GM12892 (cell line): Measurements from ENCODE around the gene CCNDBP1.

Experiments
- POLR2A ChIP-seq: IDR thresholded peaks from 2 replicates; pipeline ENCODE4 v1.6.1; 2011; ENCODE audit warnings: low read depth, low read length, control low read depth
- POLR2AphosphoS5 ChIP-seq: IDR thresholded peaks from 2 replicates; pipeline ENCODE4 v1.6.1; 2011; ENCODE audit warnings: low read depth, low read length, control low read depth
- TAF1 ChIP-seq: IDR thresholded peaks from 2 replicates; pipeline ENCODE4 v1.6.1; 2011; ENCODE audit warnings: low read depth, mild to moderate bottlenecking, control low read depth, low read length, borderline replicate concordance

GRCh38 chr15:43196760-43197548, 11.8 kb downstream of the CCNDBP1 start:
- TF ChIP-seq POLR2A (0 out of 2 replicates have a peak, but pooled peaks have one; percentile 23), POLR2AphosphoS5 (no peak), TAF1 (no peak)
